GM19099 (cell line): ENCODE data around the gene CAMK2G.

Source experiments
- POLR2A ChIP-seq: IDR thresholded peaks from 3 replicates; pipeline ENCODE4 v1.6.1; 2011; ENCODE audit warnings: low read depth; ENCODE audit not compliant: insufficient read length; ENCODE audit errors: extremely low read depth

Gene CAMK2G

GRCh38 chr10:73819081-73819480, 55.3 kb downstream of the CAMK2G start:
- no peak for TF ChIP-seq POLR2A

DNA sequence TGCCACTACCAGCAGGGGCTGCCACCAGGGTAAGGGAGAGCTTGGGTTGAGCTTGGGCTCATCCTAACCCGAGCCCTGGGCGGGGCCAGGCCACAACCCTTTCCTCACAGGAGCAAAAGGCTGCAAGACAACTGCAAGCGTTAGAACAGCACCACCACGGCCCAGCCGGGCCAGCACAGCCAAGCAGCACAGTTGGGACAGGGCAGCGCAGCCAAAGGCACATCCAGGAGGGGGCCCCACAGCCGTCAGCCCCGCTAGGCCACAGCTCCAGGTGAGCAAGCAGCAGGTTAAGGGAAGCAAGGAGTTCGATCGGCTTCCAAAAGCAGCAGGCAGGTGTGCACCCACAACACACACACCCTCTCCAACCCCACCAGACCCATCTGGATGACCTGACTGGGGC, 56.0 kb downstream of the CAMK2G start:
- no peak for TF ChIP-seq POLR2A

- TF ChIP-seq POLR2A, result no peak
These were observed 56.5 kb downstream of the CAMK2G start for GRCh38 chr10:73817826-73818225.

DNA sequence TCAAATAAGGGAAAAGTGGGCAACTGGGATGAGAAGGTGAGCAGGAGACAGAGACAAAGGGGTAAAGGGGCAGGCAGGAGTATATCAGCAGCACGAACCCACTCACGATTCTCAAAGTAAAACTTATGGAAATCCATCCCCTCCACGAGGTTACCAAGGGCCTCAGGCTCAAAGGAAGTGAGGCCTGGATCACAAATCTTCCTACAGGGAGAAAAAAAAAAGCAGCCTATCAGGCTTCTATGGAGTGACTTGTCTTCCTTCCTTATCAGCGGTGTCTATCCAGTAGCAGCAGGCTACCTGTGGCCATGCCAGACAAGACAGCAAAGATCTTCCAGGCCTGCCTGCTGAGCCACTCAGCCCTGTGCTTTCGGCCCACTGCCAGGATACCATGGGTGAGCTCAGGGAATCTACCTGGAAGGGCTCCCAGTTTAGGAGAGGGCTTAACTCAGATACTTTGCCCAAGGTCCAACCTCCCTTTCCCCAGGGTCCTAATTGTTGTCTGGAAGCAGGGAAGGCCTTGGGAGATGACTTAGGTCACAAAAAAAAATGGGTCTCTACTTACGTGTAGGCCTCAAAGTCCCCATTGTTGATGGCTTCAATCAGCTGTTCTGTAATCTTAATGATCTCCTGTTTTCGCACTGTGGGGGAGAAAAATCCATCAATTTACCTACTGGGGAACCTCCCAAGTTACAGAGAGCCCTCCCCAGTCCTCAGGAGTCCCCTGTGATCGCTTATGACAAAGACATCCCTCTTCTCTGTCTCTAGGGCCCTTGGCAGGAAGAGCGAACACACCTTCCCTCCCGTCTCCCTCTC, 57.2 kb downstream of the CAMK2G start:
- TF ChIP-seq POLR2A, result no peak

GRCh38 chr10:73815719-73816030, 58.7 kb downstream of the CAMK2G start:
- no peak for TF ChIP-seq POLR2A

GRCh38 chr10:73814896-73815718, 59.2 kb downstream of the CAMK2G start:
- no peak for TF ChIP-seq POLR2A

GRCh38 chr10:73814276-73814895, 60.0 kb downstream of the CAMK2G start:
- no peak for TF ChIP-seq POLR2A

DNA sequence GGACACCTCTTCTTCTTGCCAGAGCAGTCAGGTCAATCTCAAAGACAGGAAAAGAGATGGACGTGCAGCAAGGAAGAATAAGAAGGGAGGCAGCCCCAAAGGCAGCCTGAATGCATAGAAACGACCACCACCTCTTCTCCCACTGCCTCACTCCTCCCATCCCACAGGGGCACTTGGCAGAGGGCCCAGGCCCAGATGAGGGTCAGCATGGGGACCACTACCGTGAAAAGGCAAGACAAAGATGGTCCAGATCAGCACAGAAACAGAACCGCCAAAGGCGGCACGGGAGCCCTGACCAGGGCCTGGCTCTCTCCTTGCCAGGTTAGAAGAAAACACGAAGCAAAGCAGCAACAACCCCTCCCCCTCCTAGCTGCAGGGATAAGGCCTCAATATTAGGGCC, 61.0 kb downstream of the CAMK2G start:
- TF ChIP-seq POLR2A, result no peak

GRCh38 chr10:73812657-73813056, 61.7 kb downstream of the CAMK2G start:
- no peak for TF ChIP-seq POLR2A

- no peak for TF ChIP-seq POLR2A
These were observed 63.5 kb downstream of the CAMK2G start for GRCh38 chr10:73810735-73811465.

DNA sequence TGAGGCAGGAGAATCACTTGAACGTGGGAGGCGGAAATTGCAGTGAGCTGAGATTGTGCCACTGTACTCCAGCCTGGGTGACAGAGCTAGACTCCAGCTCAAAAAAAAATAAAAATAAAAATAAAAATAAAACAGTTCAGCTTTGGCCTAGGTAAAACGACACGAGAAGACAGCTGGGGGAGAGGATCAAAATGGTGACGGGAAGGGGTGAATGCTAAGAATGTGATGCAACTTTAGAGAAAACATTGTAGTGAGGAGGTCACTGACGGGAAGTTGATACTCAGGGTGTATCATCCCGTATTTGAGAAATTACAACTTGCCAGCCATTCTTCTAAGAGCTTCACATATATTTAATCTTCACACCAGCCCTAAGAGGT, 64.0 kb downstream of the CAMK2G start:
- no peak for TF ChIP-seq POLR2A

GRCh38 chr10:73809061-73809818, 65.1 kb downstream of the CAMK2G start:
- no peak for TF ChIP-seq POLR2A

GRCh38 chr10:73808021-73808815, 66.1 kb downstream of the CAMK2G start:
- TF ChIP-seq POLR2A, result no peak

DNA sequence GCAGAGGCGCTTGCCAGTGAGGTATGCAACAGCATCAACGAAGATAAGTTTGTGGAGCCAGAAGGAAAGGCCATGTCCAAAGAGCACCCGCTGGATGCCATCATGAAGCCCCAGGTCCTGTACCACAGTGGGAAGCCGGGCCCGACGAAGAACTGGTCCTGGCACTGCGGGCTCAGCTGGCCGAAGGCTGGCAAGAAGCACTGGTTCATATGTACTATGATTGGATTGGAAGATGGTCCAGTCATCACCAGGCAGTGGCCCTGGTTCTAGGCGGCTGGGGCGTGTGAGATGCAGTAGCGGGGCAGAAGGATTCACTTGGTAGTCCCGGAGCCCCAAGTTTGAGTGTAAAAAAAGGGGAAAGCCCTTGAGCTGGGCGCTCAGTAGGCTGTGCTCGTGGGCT, 66.9 kb downstream of the CAMK2G start:
- TF ChIP-seq POLR2A, result no peak
